H1 (cell line): Measurements from ENCODE around the gene ZSCAN5A.

ENCODE experiments used
- CEBPB ChIP-seq: IDR thresholded peaks from 2 replicates; pipeline ENCODE4 v1.6.1; 2012; ENCODE audit warnings: low read depth, low read length
- CREB1 ChIP-seq: IDR thresholded peaks from 2 replicates; pipeline ENCODE4 v1.6.1; 2012; ENCODE audit warnings: inconsistent platforms
- CTCF ChIP-seq, 3 experiments: IDR thresholded peaks; 1 replicate in 2 of 3; 2 replicates in 1 of 3; pipeline versions ENCODE4 v1.5.1 to v1.6.1; 2011; ENCODE audit warnings: low read length in 3 of 3, mild to moderate bottlenecking in 3 of 3, inconsistent platforms in 2 of 3, low read depth in 1 of 3, moderate library complexity in 1 of 3; ENCODE audit not compliant: insufficient read depth in 1 of 3; ENCODE audit errors: control extremely low read depth in 1 of 3
- EP300 ChIP-seq, 2 experiments: IDR thresholded peaks; 1 replicate in 1 of 2; 2 replicates in 1 of 2; pipeline ENCODE4 v1.6.1; 2011 to 2012; ENCODE audit warnings: low read depth in 2 of 2, low read length in 2 of 2, mild to moderate bottlenecking in 2 of 2, borderline replicate concordance in 1 of 2, inconsistent platforms in 1 of 2, moderate library complexity in 1 of 2
- EZH2 ChIP-seq: fragments of 200-600 bp; sonication (generic); IDR thresholded peaks from 2 replicates; pipeline ENCODE4 v1.7.1; 2012; ENCODE audit warnings: low read depth, mild to moderate bottlenecking, moderate library complexity, low read length, inconsistent platforms; ENCODE audit not compliant: severe bottlenecking
- GTF2F1 ChIP-seq: IDR thresholded peaks from 2 replicates; pipeline ENCODE4 v1.6.1; 2012; ENCODE audit warnings: low read depth, low read length, improper control_type of control experiment, borderline replicate concordance
- JUN ChIP-seq: IDR thresholded peaks from 2 replicates; pipeline ENCODE4 v1.6.1; 2011; ENCODE audit warnings: low read depth, mild to moderate bottlenecking, improper control_type of control experiment, low read length
- PHF8 ChIP-seq: fragments of 200-600 bp; sonication (generic); conservative IDR thresholded peaks from 2 replicates; pipeline ENCODE4 v1.7.1; 2012; ENCODE audit warnings: low read depth, mild to moderate bottlenecking, inconsistent platforms, low read length, moderate library complexity
- POLR2A ChIP-seq, 2 experiments: IDR thresholded peaks; 1 replicate in 1 of 2; 2 replicates in 1 of 2; pipeline ENCODE4 v1.6.1; 2011; ENCODE audit warnings: low read depth in 2 of 2, low read length in 2 of 2, mild to moderate bottlenecking in 2 of 2; ENCODE audit errors: control extremely low read depth in 1 of 2
- POLR2AphosphoS5 ChIP-seq: IDR thresholded peaks from 2 replicates; pipeline ENCODE4 v1.6.1; 2011; ENCODE audit warnings: low read depth, low read length
- RAD21 ChIP-seq, 2 experiments: IDR thresholded peaks in 1 of 2; conservative IDR thresholded peaks in 1 of 2; 2 replicates each; pipeline ENCODE4 v1.6.1; 2011; ENCODE audit warnings: low read depth in 2 of 2, low read length in 2 of 2, improper control_type of control experiment in 1 of 2, inconsistent platforms in 1 of 2, mild to moderate bottlenecking in 1 of 2, moderate library complexity in 1 of 2
- RXRA ChIP-seq: IDR thresholded peaks from 2 replicates; pipeline ENCODE4 v1.6.1; 2011; ENCODE audit warnings: low read depth, mild to moderate bottlenecking, low read length, moderate library complexity; ENCODE audit not compliant: insufficient read depth
- SIN3A ChIP-seq, 2 experiments: IDR thresholded peaks in 1 of 2; conservative IDR thresholded peaks in 1 of 2; 2 replicates each; pipeline ENCODE4 v1.6.1; 2011 to 2012; ENCODE audit warnings: low read length in 2 of 2, improper control_type of control experiment in 1 of 2, low read depth in 1 of 2, mild to moderate bottlenecking in 1 of 2
- TAF1 ChIP-seq: IDR thresholded peaks from 2 replicates; pipeline ENCODE4 v1.6.1; 2011; ENCODE audit warnings: mild to moderate bottlenecking, low read depth, low read length

- TF ChIP-seq CTCF (IDR thresholded peaks at IDR 0.05; ENCODE audit: control extremely low read depth in 1 of 3, insufficient read depth in 1 of 3, low read depth in 1 of 3, low read length in 3 of 3) (peak; percentile 100), SIN3A (conservative IDR thresholded peaks at IDR 0.05 in 1 of 2, IDR thresholded peaks at IDR 0.05 in 1 of 2; ENCODE audit: low read depth in 1 of 2, low read length in 2 of 2) (no peak), TAF1 (no peak), POLR2AphosphoS5 (no peak), POLR2A (IDR thresholded peaks at IDR 0.05; ENCODE audit: control extremely low read depth in 1 of 2, low read depth in 2 of 2, low read length in 2 of 2) (no peak), EP300 (IDR thresholded peaks at IDR 0.05; ENCODE audit: borderline replicate concordance in 1 of 2, low read depth in 2 of 2, low read length in 2 of 2) (peak in 1 of 2 experiments; percentile 46; a peak in 1 of 3 replicates), CREB1 (peak; percentile 37; the same call in 1 of the 2 replicates), JUN (no peak), PHF8 (no peak), EZH2 (no peak), CEBPB (no peak), RXRA (no peak), RAD21 (IDR thresholded peaks at IDR 0.05 in 1 of 2, conservative IDR thresholded peaks at IDR 0.05 in 1 of 2; ENCODE audit: low read depth in 2 of 2, low read length in 2 of 2) (peak; percentile 76 to 87), GTF2F1 (no peak)
Measured at GRCh38 chr19:56309511-56310185, 5.0 kb downstream of the ZSCAN5A start.
